ENCODE measurements around the gene CNTN1.

DNA sequence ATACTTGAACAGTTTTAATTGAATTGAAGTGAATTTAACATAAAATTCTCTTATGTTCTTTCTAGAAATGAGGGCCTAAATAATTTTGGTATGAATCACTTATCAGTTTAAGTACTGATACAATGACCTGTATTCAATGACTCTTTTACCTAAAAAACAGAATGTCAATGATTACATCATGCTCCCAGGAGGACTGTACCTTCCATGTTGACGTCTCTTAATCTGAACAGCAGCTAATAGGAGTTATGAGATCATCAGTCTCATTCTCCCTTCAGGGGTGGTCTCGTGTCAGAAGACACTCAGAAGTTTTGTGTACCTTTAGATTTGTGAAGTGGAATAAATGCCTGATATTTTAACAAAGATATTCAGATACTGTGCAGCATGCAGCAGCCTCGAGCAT lies 206.3 kb downstream of the CNTN1 start:
- TF ChIP-seq GATA3 (IDR thresholded peaks at IDR 0.05; ENCODE audit: low read depth, low read length) (no peak), GATA2 (IDR thresholded peaks at IDR 0.05; ENCODE audit: low read depth, low read length) (no peak)

Data from SH-SY5Y (cell line).